GM12864 (cell line): ENCODE data around the gene ZFAND6.

Source experiments
- DNase-seq: peaks from one replicate; pipeline ENCODE4 v3.0.0-alpha.2; 2011; ENCODE audit warnings: low read depth
- H3K4me3 ChIP-seq: 2 replicates; pipeline ENCODE4 v1.5.1; 2011; ENCODE audit warnings: mild to moderate bottlenecking, low read depth, low read length, control low read depth
- TF ChIP-seq, protein P1 (sequence below): IDR thresholded peaks from 2 replicates; pipeline ENCODE4 v1.5.1; 2011; ENCODE audit warnings: low read depth, mild to moderate bottlenecking, moderate library complexity, low read length, control low read depth, inconsistent platforms; ENCODE audit errors: missing control alignments

ZFAND6 gene

DNA sequence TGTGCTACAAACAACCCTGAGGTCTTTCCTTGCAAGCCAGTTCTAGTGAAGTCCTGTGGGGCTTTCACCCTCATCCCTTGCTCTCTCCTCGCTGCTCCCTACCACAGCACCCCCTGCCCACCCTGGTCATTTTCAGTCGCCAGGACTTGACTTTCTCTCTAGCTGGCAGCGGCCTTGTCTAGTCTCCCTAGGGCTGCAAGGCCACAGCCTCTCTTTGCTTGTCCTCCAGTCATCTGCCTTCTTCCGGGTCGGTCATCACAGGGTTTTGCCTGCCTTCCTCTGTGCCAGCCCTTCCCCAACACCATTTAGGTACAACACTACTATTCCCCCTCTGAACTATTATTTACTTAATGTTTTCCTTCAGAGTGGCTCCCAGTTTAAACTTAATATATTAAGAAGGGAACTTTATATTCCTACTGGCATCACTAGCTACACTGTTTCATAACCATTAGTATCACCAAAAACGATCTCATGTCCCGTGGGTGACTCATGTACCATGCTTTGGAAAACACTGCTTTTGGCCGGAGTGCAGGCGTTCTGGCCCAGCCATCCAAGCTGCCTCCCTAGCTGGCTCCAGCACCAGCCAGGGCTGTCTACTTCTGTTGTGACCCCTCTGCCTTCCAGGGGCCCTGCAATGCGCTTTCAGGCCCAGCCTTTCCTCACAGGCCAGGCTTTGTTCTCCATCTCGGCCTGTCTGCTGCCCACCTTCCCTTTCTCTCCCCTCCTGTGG is 114.7 kb downstream of the ZFAND6 start:
- TF ChIP-seq, protein P1, sequence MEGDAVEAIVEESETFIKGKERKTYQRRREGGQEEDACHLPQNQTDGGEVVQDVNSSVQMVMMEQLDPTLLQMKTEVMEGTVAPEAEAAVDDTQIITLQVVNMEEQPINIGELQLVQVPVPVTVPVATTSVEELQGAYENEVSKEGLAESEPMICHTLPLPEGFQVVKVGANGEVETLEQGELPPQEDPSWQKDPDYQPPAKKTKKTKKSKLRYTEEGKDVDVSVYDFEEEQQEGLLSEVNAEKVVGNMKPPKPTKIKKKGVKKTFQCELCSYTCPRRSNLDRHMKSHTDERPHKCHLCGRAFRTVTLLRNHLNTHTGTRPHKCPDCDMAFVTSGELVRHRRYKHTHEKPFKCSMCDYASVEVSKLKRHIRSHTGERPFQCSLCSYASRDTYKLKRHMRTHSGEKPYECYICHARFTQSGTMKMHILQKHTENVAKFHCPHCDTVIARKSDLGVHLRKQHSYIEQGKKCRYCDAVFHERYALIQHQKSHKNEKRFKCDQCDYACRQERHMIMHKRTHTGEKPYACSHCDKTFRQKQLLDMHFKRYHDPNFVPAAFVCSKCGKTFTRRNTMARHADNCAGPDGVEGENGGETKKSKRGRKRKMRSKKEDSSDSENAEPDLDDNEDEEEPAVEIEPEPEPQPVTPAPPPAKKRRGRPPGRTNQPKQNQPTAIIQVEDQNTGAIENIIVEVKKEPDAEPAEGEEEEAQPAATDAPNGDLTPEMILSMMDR: no peak
- H3K4me3 ChIP-seq: no peak overlapping the region
- DNase-seq: no peak

DNA sequence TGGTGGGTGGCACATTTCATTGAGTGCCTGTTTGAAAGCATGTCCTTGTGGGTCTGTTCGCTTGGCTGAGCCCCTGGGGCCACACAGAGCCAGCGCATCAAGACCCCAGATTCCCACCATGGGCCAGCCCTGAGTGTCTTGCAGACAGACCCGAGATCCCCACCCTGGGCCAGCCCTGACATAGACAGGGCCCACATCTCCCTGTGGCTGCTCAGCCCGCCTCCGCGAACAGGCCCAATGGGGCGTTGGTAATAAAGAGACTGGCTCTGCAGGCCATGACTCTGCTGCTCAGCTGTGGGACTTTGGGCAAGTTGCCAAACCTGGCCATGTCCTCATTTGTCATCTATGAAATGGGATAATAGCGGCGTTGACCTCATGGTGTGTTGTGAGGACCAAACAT is 116.0 kb downstream of the ZFAND6 start:
- TF ChIP-seq, protein P1: no peak
- DNase-seq: no peak
- H3K4me3 ChIP-seq: no peak overlapping the region

DNA sequence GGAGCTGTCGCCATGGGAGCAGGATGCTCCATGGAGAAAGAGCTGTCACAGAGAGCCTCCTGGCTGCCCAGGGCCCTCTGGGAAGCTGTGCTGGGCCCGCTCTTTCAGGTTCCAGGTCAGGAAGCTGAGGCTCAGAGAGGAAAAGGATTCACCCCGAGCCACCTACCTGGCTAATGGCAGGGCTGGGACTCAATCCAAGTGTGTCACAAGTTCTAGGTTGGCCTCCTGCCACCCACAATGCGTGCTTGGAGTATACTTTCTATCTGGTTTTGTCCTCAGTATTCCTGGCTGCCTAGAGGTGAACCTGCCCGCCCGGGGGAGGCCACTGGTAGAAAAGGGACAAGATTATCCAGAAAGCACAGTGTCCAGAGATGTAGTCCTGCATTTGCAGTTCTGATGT is 117.0 kb downstream of the ZFAND6 start:
- no peak overlapping the region for H3K4me3 ChIP-seq
- TF ChIP-seq, protein P1: no peak
- no peak for DNase-seq

DNA sequence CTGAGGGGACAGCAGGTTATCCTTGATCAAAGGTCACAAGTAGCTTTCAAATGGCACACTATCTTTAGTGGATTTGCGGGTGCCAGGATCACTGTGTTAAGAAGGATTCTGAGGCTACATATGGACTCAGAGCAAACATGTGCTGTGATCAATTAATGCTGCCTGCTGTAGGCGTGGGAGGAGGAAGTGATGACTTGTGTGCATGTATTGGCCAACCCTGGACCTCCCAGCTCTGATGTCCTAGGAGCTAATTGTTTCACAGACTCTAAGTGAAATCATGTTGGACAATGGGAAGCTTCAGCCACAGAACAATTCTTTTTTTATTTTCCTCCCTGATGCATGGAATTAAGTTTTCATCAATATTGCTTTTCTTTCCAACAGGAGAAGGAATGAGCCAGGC is 117.7 kb downstream of the ZFAND6 start:
- TF ChIP-seq, protein P1: no peak
- no peak for DNase-seq
- no peak overlapping the region for H3K4me3 ChIP-seq

DNA sequence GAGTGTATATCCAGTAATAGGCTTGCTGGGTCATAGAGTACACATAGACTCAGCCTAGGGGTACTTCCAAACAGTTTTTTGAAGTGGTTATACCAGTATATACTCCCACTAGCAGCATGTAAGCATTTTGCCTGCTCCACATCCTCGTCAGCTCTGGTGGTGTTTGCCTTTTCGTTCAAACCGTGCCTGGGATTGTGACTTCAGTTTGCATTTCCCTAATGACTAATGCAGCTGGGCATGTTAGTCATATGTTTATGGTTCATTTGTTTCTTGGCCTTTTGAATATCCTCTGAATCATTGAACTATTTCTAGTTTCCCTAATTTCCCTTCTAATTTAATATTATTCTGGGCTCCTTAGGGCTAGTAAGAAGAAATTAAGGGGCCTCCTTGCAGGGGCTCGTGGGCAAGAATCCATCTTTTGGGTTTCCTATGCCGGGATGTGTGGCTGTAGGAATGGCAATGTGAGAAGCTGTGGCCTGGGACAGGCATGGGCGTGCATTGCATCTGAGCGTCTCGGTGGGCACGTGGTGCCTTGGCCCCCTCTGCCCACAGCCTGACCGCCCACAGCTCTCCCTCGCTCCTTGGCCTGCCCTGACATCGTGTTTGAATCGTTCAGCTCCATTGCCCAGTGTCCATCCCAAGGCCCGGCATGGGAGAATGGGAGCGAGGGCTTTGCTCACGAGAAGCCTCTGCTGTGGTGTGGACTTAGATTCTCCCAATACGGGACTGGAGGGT is 119.7 kb downstream of the ZFAND6 start:
- H3K4me3 ChIP-seq: no peak overlapping the region
- DNase-seq: no peak
- TF ChIP-seq, protein P1: no peak

DNA sequence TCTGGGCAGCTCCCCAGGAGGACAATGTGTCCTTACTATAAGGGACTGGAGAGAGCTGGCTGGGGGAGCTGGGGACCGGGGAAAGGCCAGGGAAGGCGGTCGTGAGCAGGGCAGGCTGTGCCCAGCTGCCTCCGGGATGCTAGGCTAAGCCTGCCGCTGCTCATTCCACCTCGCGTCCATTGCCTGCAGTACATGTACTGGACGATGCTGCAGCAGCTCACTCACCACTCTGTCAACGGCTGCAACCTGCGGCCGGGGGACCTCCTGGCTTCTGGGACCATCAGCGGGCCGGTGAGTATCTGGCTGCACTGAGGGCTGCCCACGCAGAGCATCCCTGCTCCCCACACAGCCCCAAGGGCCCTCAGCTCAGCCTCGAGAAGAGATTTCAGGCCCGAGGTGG is 120.5 kb downstream of the ZFAND6 start:
- no peak for DNase-seq
- TF ChIP-seq, protein P1: no peak
- H3K4me3 ChIP-seq: no peak overlapping the region

DNA sequence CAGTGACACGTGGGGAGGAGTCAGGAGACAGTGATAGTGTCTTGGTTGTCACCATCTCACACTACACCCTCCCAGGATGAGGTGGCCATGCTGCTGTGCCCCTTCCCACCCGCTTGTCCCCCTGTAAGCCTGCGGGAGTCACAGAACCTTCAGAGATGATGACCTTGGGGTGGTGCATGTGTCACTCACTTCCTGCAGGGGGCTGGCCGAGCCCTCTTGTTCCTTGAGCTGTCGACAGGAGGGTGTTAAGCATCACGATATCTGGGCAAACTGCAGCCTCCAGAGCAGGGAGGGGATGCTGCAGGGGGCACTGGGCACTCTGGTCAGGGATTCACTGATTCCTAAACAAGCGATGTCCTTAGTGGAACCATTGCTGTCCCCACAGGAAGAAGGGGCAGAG is 121.0 kb downstream of the ZFAND6 start:
- no peak overlapping the region for H3K4me3 ChIP-seq
- TF ChIP-seq, protein P1: no peak
- no peak for DNase-seq
